Suprapubic skin (tissue), 4 donors: ENCODE data around the gene SLC16A9.

Experiments
- CTCF ChIP-seq, 2 donors: fragments of 200-600 bp in 1 of 2; fragments of 450-650 bp in 1 of 2; sonication (generic) in 1 of 2; IDR thresholded peaks; one replicate each; pipeline ENCODE4 v1.5.1; 2016 to 2019; ENCODE audit warnings: antibody characterized with exemption in 2 of 2, mild to moderate bottlenecking in 1 of 2, moderate library complexity in 1 of 2
- EP300 ChIP-seq: sonication (generic); formaldehyde crosslinking; IDR thresholded peaks from one replicate; pipeline ENCODE4 v1.6.1; 2017; ENCODE audit warnings: antibody characterized with exemption
- POLR2A ChIP-seq, 2 donors: fragments of 450-650 bp; IDR thresholded peaks; one replicate each; pipeline ENCODE4 v1.6.1; 2017; ENCODE audit warnings: antibody characterized with exemption in 2 of 2, mild to moderate bottlenecking in 2 of 2, moderate library complexity in 2 of 2
- POLR2AphosphoS5 ChIP-seq, 3 donors: sonication (generic); formaldehyde crosslinking; IDR thresholded peaks; one replicate each; pipeline ENCODE4 v1.6.1; 2017; ENCODE audit warnings: antibody characterized with exemption in 3 of 3

DNA sequence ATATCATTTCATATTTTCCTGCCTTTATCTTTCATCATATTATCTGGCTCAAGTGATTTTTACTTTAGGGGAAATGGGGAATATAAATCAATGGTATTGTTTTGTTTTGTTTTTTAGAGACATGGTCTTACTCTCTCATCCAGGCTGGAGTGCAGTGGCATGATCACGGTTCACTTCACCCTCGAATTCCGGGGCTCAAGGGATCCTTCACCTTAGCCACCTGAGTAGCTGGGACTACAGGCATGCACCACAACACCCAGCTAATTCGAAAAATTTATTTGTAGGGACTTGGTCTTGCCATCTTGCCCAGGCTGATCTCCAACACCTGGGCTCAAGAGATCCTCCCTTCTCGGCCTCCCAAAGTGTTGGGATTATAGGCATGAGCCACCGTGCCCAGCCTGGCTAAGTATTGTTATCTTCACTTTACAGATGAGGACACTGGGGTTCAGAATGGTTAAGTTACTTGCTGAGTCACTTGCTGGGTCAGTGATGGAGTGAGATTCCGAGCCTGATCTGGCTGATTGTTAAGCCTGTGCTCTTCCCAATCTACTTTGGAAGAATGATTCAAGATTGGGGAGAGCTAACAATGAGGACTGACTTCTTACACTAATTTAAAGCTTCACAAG, 3.7 kb upstream of the SLC16A9 start:
- TF ChIP-seq POLR2A (IDR thresholded peaks at IDR 0.05) (no peak), CTCF (IDR thresholded peaks at IDR 0.05) (no peak), EP300 (no peak), POLR2AphosphoS5 (IDR thresholded peaks at IDR 0.05) (no peak)
